ENCODE data around the gene FIGN. TPM values are rescaled to one million over a fixed set of nuclear protein-coding genes. Genes with fewer than 3 reads are reported as not detected.

Gene FIGN
- total RNA-seq, 1 experiment from 2014 or later = 14.6 TPM

DNA sequence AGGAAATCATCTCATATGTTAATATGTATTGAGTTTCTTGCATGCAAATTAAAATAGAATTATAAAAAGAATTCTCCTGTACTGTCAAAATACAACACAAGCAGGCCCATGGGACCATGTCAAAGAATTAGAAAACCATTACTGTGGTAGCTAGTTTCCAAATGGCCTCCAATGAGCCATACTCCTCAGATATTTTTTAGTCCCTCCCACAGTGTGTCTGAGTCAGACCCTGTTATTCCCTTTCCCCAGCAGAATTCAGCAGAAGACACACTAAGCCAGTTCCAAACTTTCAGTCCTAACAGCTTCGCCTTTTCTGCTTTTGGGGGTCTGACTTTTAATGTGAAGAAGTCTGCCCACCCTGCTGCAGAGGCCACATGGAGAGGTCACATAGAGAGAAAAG is 86.7 kb downstream of the FIGN start:
- Mint-ChIP-seq H3K4me1 (peaks cover 30 to 33% of the 10 kb centered on the region in 2 experiments), H3K9me3 (no peaks in the 10 kb centered on the region), H3K4me3 (no peak overlapping the region), H3K27me3 (ENCODE audit: low read depth) (no peaks in the 10 kb centered on the region), H3K36me3 (ENCODE audit: insufficient read depth in 1 of 3, low read depth in 3 of 3) (no peaks in the 10 kb centered on the region), H3K27ac (peak overlapping the region; percentile 21 to 82 (median 69); a peak in 5 of 7 replicates)
- Histone ChIP-seq H4K91ac (ENCODE audit: insufficient read length, low read depth, low read length) (no peak overlapping the region), H4K5ac (ENCODE audit: insufficient read length, low read depth, low read length) (no peak overlapping the region), H2BK20ac (ENCODE audit: low read depth, low read length, poor library complexity, severe bottlenecking) (no peak overlapping the region), H3K9me3 (ENCODE audit: control insufficient read depth, low read depth, low read length) (no peaks in the 10 kb centered on the region), H3K18ac (ENCODE audit: insufficient read length, low read depth, low read length) (no peak overlapping the region), H3K14ac (ENCODE audit: insufficient read depth, low read length) (no peak overlapping the region; the same call in 1 of the 2 replicates), H3K79me1 (ENCODE audit: insufficient read depth, low read depth, low read length, poor library complexity, severe bottlenecking) (no peaks in the 10 kb centered on the region), H4K20me1 (ENCODE audit: control insufficient read depth, insufficient read depth, insufficient read length) (no peaks in the 10 kb centered on the region), H3T11ph (ENCODE audit: low read length) (no peak overlapping the region), H2AK5ac (ENCODE audit: insufficient read length, low read length) (no peak overlapping the region), H2AFZ (ENCODE audit: low read length) (no peak overlapping the region), H3K9ac (ENCODE audit: extremely low read depth, insufficient read length, low read length) (no peak overlapping the region), H3K4me2 (ENCODE audit: insufficient read depth, insufficient read length, low read length) (no peak overlapping the region), H2BK120ac (ENCODE audit: low read depth, low read length, poor library complexity, severe bottlenecking) (no peak overlapping the region), H3K23me2 (ENCODE audit: insufficient read length, low read depth, low read length, poor library complexity, severe bottlenecking) (no peaks in the 10 kb centered on the region), H4K8ac (replicated peaks; ENCODE audit: insufficient read length, low read depth, low read length) (peak overlapping the region; percentile 92), H3K4ac (ENCODE audit: low read depth, low read length) (no peak overlapping the region), H2BK15ac (ENCODE audit: low read depth, low read length) (no peak overlapping the region), H3K27ac (ENCODE audit: insufficient read length, low read depth, low read length) (no peak overlapping the region), H2BK12ac (ENCODE audit: insufficient read length, low read depth, low read length) (no peak overlapping the region), H2BK5ac (ENCODE audit: insufficient read length, low read length) (no peak overlapping the region), H3K56ac (ENCODE audit: insufficient read length, low read depth, low read length) (no peak overlapping the region), H3K4me1 (ENCODE audit: insufficient read depth, low read length) (no peaks in the 10 kb centered on the region; the same call in 1 of the 2 replicates), H3K23ac (ENCODE audit: insufficient read length, low read depth, low read length) (no peak overlapping the region), H3K27me3 (ENCODE audit: insufficient read depth, low read length) (no peaks in the 10 kb centered on the region), H3K79me2 (ENCODE audit: insufficient read depth, low read length) (no peaks in the 10 kb centered on the region)
- DNase-seq = no peak
- no CpG with 5 or more reads among the region's 1 CpG for WGBS (ENCODE audit: extremely low coverage, insufficient read length, low lambda C conversion rate)
- TF ChIP-seq, protein P1, sequence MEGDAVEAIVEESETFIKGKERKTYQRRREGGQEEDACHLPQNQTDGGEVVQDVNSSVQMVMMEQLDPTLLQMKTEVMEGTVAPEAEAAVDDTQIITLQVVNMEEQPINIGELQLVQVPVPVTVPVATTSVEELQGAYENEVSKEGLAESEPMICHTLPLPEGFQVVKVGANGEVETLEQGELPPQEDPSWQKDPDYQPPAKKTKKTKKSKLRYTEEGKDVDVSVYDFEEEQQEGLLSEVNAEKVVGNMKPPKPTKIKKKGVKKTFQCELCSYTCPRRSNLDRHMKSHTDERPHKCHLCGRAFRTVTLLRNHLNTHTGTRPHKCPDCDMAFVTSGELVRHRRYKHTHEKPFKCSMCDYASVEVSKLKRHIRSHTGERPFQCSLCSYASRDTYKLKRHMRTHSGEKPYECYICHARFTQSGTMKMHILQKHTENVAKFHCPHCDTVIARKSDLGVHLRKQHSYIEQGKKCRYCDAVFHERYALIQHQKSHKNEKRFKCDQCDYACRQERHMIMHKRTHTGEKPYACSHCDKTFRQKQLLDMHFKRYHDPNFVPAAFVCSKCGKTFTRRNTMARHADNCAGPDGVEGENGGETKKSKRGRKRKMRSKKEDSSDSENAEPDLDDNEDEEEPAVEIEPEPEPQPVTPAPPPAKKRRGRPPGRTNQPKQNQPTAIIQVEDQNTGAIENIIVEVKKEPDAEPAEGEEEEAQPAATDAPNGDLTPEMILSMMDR (conservative IDR thresholded peaks at IDR 0.05) = no peak

Data from H9 (cell line).